WTC11 (cell line): ENCODE results near the gene ATXN7L2. TPM values are rescaled to one million over a fixed set of nuclear protein-coding genes. Genes with fewer than 3 reads are reported as not detected.

Experiments used
- ATAC-seq: fragments of 200-7000 bp; cut with Tn5 transposase; 2 replicates; pipeline ENCODE4 v1.10.0; 2021; ENCODE audit warnings: mild to moderate bottlenecking, moderate library complexity
- CTCF ChIA-PET: fragments of 300-600 bp; sonication (Branson Sonifier 250); formaldehyde crosslinking; loops from one replicate; lab custom pipeline; 2021; ENCODE audit warnings: antibody characterized with exemption; lab: Charles Lee
- POLR2A ChIA-PET: fragments of 350-600 bp; sonication (Branson Sonifier 250); formaldehyde crosslinking; loops from one replicate; lab custom pipeline; 2021; ENCODE audit warnings: antibody characterized with exemption; lab: Charles Lee
- DNase-seq: peaks from one replicate; pipeline ENCODE4 v3.0.0; 2021; ENCODE audit warnings: low spot score
- H3K27ac Mint-ChIP-seq: 2 replicates; pipeline ENCODE4 v1.8.0; 2021; ENCODE audit warnings: mixed read lengths
- H3K27me3 Mint-ChIP-seq: 2 replicates; pipeline ENCODE4 v1.8.0; 2021; ENCODE audit warnings: low read depth, mild to moderate bottlenecking, moderate library complexity, mixed read lengths
- H3K36me3 Mint-ChIP-seq: 2 replicates; pipeline ENCODE4 v1.8.0; 2021; ENCODE audit warnings: mixed read lengths
- H3K4me1 Mint-ChIP-seq: 2 replicates; pipeline ENCODE4 v1.8.0; 2022; ENCODE audit warnings: mixed read lengths
- H3K4me3 Mint-ChIP-seq: 2 replicates; pipeline ENCODE4 v1.8.0; 2021; ENCODE audit warnings: mild to moderate bottlenecking, moderate library complexity, mixed read lengths
- H3K9me3 Mint-ChIP-seq: 2 replicates; pipeline ENCODE4 v1.8.0; 2021; ENCODE audit warnings: mixed read lengths
- ELF4 ChIP-seq: sonication (generic); formaldehyde crosslinking; IDR thresholded peaks from 2 replicates; pipeline ENCODE4 v1.8.1; 2022; ENCODE audit warnings: low read depth, mild to moderate bottlenecking, moderate library complexity, missing genetic modification reagents
- EMX1 ChIP-seq: fragments of 250-450 bp; sonication (Bioruptor Pico); IDR thresholded peaks from 2 replicates; pipeline ENCODE4 v1.8.0; 2021; ENCODE audit warnings: mild to moderate bottlenecking
- ETV6 ChIP-seq: sonication (generic); formaldehyde crosslinking; IDR thresholded peaks from 2 replicates; pipeline ENCODE4 v1.8.1; 2022; ENCODE audit warnings: mild to moderate bottlenecking, missing genetic modification reagents
- GABPB1 ChIP-seq: sonication (generic); formaldehyde crosslinking; IDR thresholded peaks from 2 replicates; pipeline ENCODE4 v1.8.1; 2023; ENCODE audit warnings: mild to moderate bottlenecking, missing genetic modification reagents
- NFATC4 ChIP-seq: fragments of 250-450 bp; sonication (Bioruptor Pico); IDR thresholded peaks from 2 replicates; pipeline ENCODE4 v1.9.0; 2021; ENCODE audit warnings: mild to moderate bottlenecking
- NFE2L1 ChIP-seq: sonication (generic); formaldehyde crosslinking; IDR thresholded peaks from 2 replicates; pipeline ENCODE4 v1.8.1; 2023; ENCODE audit warnings: missing genetic modification reagents
- NFYB ChIP-seq: sonication (generic); formaldehyde crosslinking; conservative IDR thresholded peaks from 2 replicates; pipeline ENCODE4 v1.8.0; 2022; ENCODE audit warnings: low read depth, missing genetic modification reagents
- NR3C1 ChIP-seq: sonication (generic); formaldehyde crosslinking; conservative IDR thresholded peaks from 2 replicates; pipeline ENCODE4 v1.8.1; 2023; ENCODE audit warnings: low read depth, mild to moderate bottlenecking, missing genetic modification reagents
- PRRX2 ChIP-seq: fragments of 250-450 bp; sonication (Bioruptor Pico); IDR thresholded peaks from 2 replicates; pipeline ENCODE4 v1.8.0; 2021; ENCODE audit warnings: mild to moderate bottlenecking
- RELA ChIP-seq: sonication (generic); formaldehyde crosslinking; IDR thresholded peaks from 2 replicates; pipeline ENCODE4 v1.8.1; 2022; ENCODE audit warnings: missing genetic modification reagents, mild to moderate bottlenecking, borderline replicate concordance
- RORB ChIP-seq: fragments of 250-450 bp; sonication (Bioruptor Pico); IDR thresholded peaks from 2 replicates; pipeline ENCODE4 v1.9.0; 2021; ENCODE audit warnings: mild to moderate bottlenecking
- SP1 ChIP-seq: sonication (generic); formaldehyde crosslinking; conservative IDR thresholded peaks from 2 replicates; pipeline ENCODE4 v1.8.1; 2022; ENCODE audit warnings: missing genetic modification reagents
- TCF7 ChIP-seq: sonication (generic); formaldehyde crosslinking; IDR thresholded peaks from 2 replicates; pipeline ENCODE4 v1.8.0; 2022; ENCODE audit warnings: mild to moderate bottlenecking, low read depth, missing genetic modification reagents, moderate library complexity
- TP53 ChIP-seq: sonication (generic); formaldehyde crosslinking; IDR thresholded peaks from 2 replicates; pipeline ENCODE4 v1.8.1; 2023; ENCODE audit warnings: mild to moderate bottlenecking, missing genetic modification reagents
- ZBTB21 ChIP-seq: sonication (generic); formaldehyde crosslinking; IDR thresholded peaks from 2 replicates; pipeline ENCODE4 v1.8.1; 2023; ENCODE audit warnings: mild to moderate bottlenecking, missing genetic modification reagents, borderline replicate concordance
- ZNF121 ChIP-seq: sonication (generic); formaldehyde crosslinking; IDR thresholded peaks from 2 replicates; pipeline ENCODE4 v1.8.0; 2023; ENCODE audit warnings: missing genetic modification reagents
- ZNF232 ChIP-seq: sonication (generic); formaldehyde crosslinking; IDR thresholded peaks from 2 replicates; pipeline ENCODE4 v1.8.0; 2022; ENCODE audit warnings: mild to moderate bottlenecking, missing genetic modification reagents
- ZNF416 ChIP-seq: fragments of 250-450 bp; sonication (Bioruptor Pico); IDR thresholded peaks from 2 replicates; pipeline ENCODE4 v1.9.0; 2021; ENCODE audit warnings: mild to moderate bottlenecking, inconsistent platforms
- ZNF671 ChIP-seq: fragments of 250-450 bp; sonication (Bioruptor Pico); IDR thresholded peaks from 2 replicates; pipeline ENCODE4 v1.8.0; 2021; ENCODE audit warnings: mild to moderate bottlenecking
- total RNA-seq: library from RNA; stranded (reverse); gene quantifications from 3 replicates; pipeline ENCODE4 v1.2.3, GENCODE V29; 2021
- TF ChIP-seq, protein P1 (sequence below): sonication (generic); formaldehyde crosslinking; IDR thresholded peaks from 2 replicates; pipeline ENCODE4 v1.8.1; 2023; ENCODE audit warnings: mild to moderate bottlenecking, missing genetic modification reagents
- TF ChIP-seq, protein P2 (sequence below): fragments of 200-600 bp; IDR thresholded peaks from 2 replicates; pipeline ENCODE4 v1.8.0; 2022; ENCODE audit warnings: antibody characterized with exemption

The ATXN7L2 gene
- total RNA-seq, 1 experiment from 2014 or later = 11.1 TPM

DNA sequence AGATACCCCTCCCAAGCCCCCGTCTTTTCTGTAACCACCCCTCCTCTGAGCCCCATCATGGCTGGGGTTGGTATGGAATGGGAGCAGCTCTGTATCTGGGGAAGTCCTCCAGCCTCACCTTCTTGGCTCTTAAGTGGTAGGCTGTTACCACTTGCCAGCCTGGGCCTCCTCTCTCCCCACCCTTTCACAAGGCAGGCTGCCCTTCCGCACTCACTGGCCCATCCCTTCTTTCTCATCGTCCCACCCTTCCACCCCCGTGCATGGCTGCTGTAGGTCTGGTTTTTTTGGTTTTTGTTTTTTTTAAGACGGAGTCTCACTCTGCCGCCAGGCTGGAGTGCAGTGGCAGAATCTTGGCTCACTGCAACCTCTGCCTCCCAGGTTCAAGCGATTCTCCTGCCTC lies 15.4 kb downstream of the ATXN7L2 start:
- Mint-ChIP-seq H3K27ac (no peak overlapping the region), H3K4me1 (peaks cover 32% of the 10 kb centered on the region), H3K9me3 (no peaks in the 10 kb centered on the region), H3K4me3 (no peak overlapping the region), H3K27me3 (no peaks in the 10 kb centered on the region), H3K36me3 (no peaks in the 10 kb centered on the region)
- POLR2A ChIA-PET = no interaction called here
- no peak for DNase-seq
- no peak for TF ChIP-seq ZNF416 (CRISPR knock-in tag)
- TF ChIP-seq TP53 (CRISPR knock-in tag) = no peak
- no peak for TF ChIP-seq PRRX2
- no peak for TF ChIP-seq NR3C1 (CRISPR knock-in tag)
- TF ChIP-seq ETV6 = no peak
- TF ChIP-seq, protein P1, sequence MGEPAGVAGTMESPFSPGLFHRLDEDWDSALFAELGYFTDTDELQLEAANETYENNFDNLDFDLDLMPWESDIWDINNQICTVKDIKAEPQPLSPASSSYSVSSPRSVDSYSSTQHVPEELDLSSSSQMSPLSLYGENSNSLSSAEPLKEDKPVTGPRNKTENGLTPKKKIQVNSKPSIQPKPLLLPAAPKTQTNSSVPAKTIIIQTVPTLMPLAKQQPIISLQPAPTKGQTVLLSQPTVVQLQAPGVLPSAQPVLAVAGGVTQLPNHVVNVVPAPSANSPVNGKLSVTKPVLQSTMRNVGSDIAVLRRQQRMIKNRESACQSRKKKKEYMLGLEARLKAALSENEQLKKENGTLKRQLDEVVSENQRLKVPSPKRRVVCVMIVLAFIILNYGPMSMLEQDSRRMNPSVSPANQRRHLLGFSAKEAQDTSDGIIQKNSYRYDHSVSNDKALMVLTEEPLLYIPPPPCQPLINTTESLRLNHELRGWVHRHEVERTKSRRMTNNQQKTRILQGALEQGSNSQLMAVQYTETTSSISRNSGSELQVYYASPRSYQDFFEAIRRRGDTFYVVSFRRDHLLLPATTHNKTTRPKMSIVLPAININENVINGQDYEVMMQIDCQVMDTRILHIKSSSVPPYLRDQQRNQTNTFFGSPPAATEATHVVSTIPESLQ (CRISPR knock-in tag) = no peak
- TF ChIP-seq ZNF671 (CRISPR knock-in tag) = no peak
- no peak for TF ChIP-seq NFYB (CRISPR knock-in tag)
- TF ChIP-seq RELA (CRISPR knock-in tag) = no peak
- TF ChIP-seq, protein P2, sequence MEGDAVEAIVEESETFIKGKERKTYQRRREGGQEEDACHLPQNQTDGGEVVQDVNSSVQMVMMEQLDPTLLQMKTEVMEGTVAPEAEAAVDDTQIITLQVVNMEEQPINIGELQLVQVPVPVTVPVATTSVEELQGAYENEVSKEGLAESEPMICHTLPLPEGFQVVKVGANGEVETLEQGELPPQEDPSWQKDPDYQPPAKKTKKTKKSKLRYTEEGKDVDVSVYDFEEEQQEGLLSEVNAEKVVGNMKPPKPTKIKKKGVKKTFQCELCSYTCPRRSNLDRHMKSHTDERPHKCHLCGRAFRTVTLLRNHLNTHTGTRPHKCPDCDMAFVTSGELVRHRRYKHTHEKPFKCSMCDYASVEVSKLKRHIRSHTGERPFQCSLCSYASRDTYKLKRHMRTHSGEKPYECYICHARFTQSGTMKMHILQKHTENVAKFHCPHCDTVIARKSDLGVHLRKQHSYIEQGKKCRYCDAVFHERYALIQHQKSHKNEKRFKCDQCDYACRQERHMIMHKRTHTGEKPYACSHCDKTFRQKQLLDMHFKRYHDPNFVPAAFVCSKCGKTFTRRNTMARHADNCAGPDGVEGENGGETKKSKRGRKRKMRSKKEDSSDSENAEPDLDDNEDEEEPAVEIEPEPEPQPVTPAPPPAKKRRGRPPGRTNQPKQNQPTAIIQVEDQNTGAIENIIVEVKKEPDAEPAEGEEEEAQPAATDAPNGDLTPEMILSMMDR = no peak
- no peak for TF ChIP-seq TCF7 (CRISPR knock-in tag)
- TF ChIP-seq NFE2L1 = no peak
- TF ChIP-seq NFATC4 (CRISPR knock-in tag) = no peak
- TF ChIP-seq EMX1 = no peak
- no peak for TF ChIP-seq SP1
- no peak for TF ChIP-seq ELF4
- TF ChIP-seq ZBTB21 = no peak
- TF ChIP-seq RORB (CRISPR knock-in tag) = no peak
- CTCF ChIA-PET = interaction anchor here (0.7 to 13.8 kb wide), 17 partner anchors 9 to 141 kb away, joined by 3 to 740 read pairs (median 6); partner anchors contain the start of genes AMIGO1, ATXN7L2, GNAI3 and GPR61
- no peak for ATAC-seq

DNA sequence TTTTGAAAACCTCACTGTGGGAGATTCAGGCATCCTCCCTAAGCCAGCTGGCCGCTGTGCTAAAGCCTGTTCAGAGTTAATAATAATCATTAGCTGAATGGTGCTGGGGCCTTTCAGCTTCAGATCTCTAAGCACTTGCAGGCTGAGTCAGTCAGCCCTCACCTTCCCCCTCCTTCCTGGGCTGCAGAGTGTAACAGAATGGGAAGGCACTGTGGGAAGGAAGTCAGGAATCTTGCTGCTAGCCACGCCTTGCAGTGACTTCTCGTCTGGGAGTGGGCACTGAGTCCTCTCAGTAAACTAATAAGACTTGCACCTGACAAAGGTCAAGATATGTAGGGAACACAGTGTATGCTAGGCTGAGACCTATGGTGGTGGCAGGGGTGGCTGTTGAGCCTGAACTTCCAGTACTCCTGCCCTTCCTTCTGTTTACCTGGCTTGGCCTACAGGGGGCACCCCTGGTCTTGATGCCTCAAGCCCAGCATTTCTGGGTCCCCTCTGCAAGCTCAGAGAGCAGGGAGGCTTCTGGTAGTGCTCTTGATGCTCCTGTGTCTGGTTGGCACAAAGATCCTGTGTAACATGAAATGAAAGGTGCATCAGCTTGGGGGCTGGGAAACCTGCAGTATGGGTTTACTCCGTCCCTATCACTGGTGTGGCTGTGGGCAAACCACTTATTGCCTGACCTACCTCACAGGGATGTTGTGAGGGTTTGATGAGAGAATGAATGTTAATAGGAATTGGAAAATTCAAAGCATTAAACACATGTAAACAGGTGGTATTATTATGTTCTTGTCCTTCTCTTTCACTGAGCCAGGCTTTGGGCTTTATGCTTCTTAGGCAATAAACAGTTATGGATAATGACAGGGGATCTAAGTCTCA lies 16.2 kb downstream of the ATXN7L2 start:
- Mint-ChIP-seq H3K27ac (0 out of 2 replicates have a peak overlapping the region, but pooled peaks have one; percentile 23), H3K4me1 (peaks cover 28% of the 10 kb centered on the region), H3K4me3 (no peak overlapping the region), H3K9me3 (no peaks in the 10 kb centered on the region), H3K36me3 (no peaks in the 10 kb centered on the region), H3K27me3 (no peaks in the 10 kb centered on the region)
- POLR2A ChIA-PET = interaction anchor here (1.0 kb wide), 1 partner anchor 32 kb away, joined by 3 read pairs; no protein-coding TSS in a partner anchor
- peak; percentile 77 for ATAC-seq
- TF ChIP-seq ZNF121 (CRISPR knock-in tag) = no peak
- TF ChIP-seq ZNF232 (CRISPR knock-in tag) = no peak
- TF ChIP-seq GABPB1 (CRISPR knock-in tag) = no peak
- TF ChIP-seq ZNF671 (CRISPR knock-in tag) = no peak
- TF ChIP-seq, protein P2 = peak; percentile 40; the same call in 1 of the 2 replicates
- CTCF ChIA-PET = interaction anchor here (0.6 to 13.8 kb wide), 25 partner anchors 8 to 884 kb away, joined by 3 to 740 read pairs (median 5); partner anchors contain the start of genes AMIGO1, GPR61, PSRC1 and SORT1
- DNase-seq = peak; percentile 89
